SU-DHL-6 (cell line): Measurements from ENCODE around the gene CADM1.

Source experiments
- CTCF ChIP-seq: fragments of 200-600 bp; sonication (generic); IDR thresholded peaks from one replicate; pipeline ENCODE4 v1.5.1; 2017; ENCODE audit warnings: antibody characterized with exemption, mild to moderate bottlenecking, low read length, moderate library complexity; ENCODE audit not compliant: insufficient read depth, poor library complexity, severe bottlenecking
- EZH2phosphoT487 ChIP-seq: fragments of 200-600 bp; sonication (generic), shearing (Covaris generic); conservative IDR thresholded peaks from 2 replicates; pipeline ENCODE4 v1.6.1; 2018; ENCODE audit warnings: mild to moderate bottlenecking, antibody characterized with exemption, low read length, moderate library complexity, mixed read lengths

DNA sequence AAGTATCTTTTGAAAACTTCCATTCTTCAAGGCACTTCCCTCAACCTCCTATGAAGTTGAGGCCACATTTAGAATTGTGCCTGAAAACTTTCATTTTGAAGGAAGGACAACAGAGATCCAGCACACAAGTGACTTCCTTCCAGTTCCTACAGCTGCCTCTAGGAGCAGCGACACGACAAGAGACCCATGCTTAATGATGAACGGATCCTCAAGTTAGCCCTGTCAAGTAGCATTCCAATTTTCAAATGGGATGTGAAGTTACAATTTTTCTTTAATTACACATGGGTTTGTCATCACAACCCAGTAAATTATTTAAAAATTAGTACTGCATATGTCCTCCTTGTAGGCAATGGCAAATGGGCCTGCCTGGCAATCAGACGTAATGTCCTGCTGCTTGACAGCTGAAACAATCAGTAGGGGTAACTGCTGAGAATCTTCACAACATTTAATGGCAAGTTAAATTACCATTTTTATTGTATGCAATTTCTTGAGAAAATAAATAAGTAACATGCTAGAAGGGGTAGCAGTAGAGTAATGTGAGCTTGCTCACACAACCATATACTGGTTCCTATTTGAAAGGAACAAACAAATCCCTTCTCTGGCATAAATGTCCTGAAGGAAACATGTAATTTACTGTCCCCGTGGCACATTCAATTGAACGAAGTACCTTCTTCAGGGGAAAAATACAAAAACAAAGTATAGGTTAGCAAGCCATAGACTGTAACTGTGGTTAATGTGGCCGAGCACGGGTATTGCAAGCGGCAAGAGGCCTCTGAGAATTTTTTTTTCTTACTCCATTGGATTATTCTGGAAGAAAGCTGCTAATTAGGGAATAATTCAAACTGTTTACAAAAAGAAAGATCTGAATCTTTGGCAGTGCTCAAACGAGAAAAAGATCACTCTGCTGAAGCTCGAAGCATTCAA, 288.3 kb downstream of the CADM1 start:
- TF ChIP-seq CTCF (no peak), EZH2phosphoT487 (no peak)
